Thyroid gland (tissue), 4 donors: ENCODE data around the gene KRTAP2-2. TPM values are rescaled to one million over a fixed set of nuclear protein-coding genes. Genes with fewer than 3 reads are reported as not detected.

Experiments used
- DNase-seq, 2 donors: peaks; one replicate each; pipeline ENCODE4 v3.0.0-alpha.2; 2019
- H3K27ac ChIP-seq, 3 donors: fragments of 200-600 bp; sonication (generic); 1 replicate in 2 of 3; 2 replicates in 1 of 3; pipeline ENCODE4 v1.5.1; 2016 to 2019; ENCODE audit warnings: mild to moderate bottlenecking in 1 of 3, moderate library complexity in 1 of 3
- H3K27me3 ChIP-seq: fragments of 200-600 bp; sonication (generic); one replicate; pipeline ENCODE4 v1.5.1; 2019
- H3K36me3 ChIP-seq, 2 donors: fragments of 200-600 bp; sonication (generic); one replicate each; pipeline ENCODE4 v1.5.1; 2016 to 2019
- H3K4me1 ChIP-seq, 2 donors: fragments of 200-600 bp; sonication (generic); one replicate each; pipeline ENCODE4 v1.5.1; 2017 to 2019
- H3K4me3 ChIP-seq, 3 donors: fragments of 200-600 bp; sonication (generic); replicated peaks in 1 of 3; 1 replicate in 2 of 3; 2 replicates in 1 of 3; pipeline ENCODE4 v1.5.1; 2016; ENCODE audit warnings: mild to moderate bottlenecking in 1 of 3
- H3K9me3 ChIP-seq: fragments of 200-600 bp; sonication (generic); one replicate; pipeline ENCODE4 v1.5.1; 2017
- POLR2A ChIP-seq, 2 donors: fragments of 450-650 bp; IDR thresholded peaks; one replicate each; pipeline ENCODE4 v1.6.1; 2017; ENCODE audit warnings: antibody characterized with exemption in 2 of 2, mild to moderate bottlenecking in 2 of 2, moderate library complexity in 1 of 2
- WGBS, 2 donors: methylation state at CpG; one replicate each; pipeline ENCODE4 v1.1.5; 2017; 5-methylcytosine and 5-hydroxymethylcytosine counted together
- intact Hi-C: fragments of 100-400 bp; cut with DNase I; formaldehyde crosslinking; loops from one replicate; pipeline ENCODE4 v1.15.1; 2023
- total RNA-seq, 4 donors: library from RNA; depleted of rRNA; stranded (reverse); fragments of >200 nt; gene quantifications; one replicate each; pipeline ENCODE4 v1.2.3, GENCODE V29; 2016
- TF ChIP-seq, protein P1 (sequence below), 6 experiments: fragments of 200-600 bp in 3 of 6; fragments of 450-650 bp in 3 of 6; sonication (generic) in 3 of 6; IDR thresholded peaks; one replicate each; pipeline ENCODE4 v1.5.1; 2016 to 2019; ENCODE audit warnings: antibody characterized with exemption in 6 of 6, mild to moderate bottlenecking in 2 of 6, inconsistent platforms in 1 of 6, moderate library complexity in 1 of 6

Gene KRTAP2-2
- total RNA-seq, 4 donors from 2014 or later: not detected

GRCh38 chr17:41013606-41014005, 41.4 kb downstream of the KRTAP2-2 start:
- no peak for DNase-seq
- Histone ChIP-seq H3K27ac (no peak overlapping the region), H3K9me3 (no peaks in the 10 kb centered on the region), H3K27me3 (no peaks in the 10 kb centered on the region), H3K36me3 (no peaks in the 10 kb centered on the region), H3K4me1 (no peaks in the 10 kb centered on the region), H3K4me3 (no peak overlapping the region)
- 27 to 47% methylated on average over 1 of the region's 1 CpG for WGBS, 2 donors
- intact Hi-C loops: no loop called here
- TF ChIP-seq, protein P1, sequence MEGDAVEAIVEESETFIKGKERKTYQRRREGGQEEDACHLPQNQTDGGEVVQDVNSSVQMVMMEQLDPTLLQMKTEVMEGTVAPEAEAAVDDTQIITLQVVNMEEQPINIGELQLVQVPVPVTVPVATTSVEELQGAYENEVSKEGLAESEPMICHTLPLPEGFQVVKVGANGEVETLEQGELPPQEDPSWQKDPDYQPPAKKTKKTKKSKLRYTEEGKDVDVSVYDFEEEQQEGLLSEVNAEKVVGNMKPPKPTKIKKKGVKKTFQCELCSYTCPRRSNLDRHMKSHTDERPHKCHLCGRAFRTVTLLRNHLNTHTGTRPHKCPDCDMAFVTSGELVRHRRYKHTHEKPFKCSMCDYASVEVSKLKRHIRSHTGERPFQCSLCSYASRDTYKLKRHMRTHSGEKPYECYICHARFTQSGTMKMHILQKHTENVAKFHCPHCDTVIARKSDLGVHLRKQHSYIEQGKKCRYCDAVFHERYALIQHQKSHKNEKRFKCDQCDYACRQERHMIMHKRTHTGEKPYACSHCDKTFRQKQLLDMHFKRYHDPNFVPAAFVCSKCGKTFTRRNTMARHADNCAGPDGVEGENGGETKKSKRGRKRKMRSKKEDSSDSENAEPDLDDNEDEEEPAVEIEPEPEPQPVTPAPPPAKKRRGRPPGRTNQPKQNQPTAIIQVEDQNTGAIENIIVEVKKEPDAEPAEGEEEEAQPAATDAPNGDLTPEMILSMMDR (IDR thresholded peaks at IDR 0.05): no peak
- no peak for TF ChIP-seq POLR2A (IDR thresholded peaks at IDR 0.05)

GRCh38 chr17:41013181-41013580, 41.8 kb downstream of the KRTAP2-2 start:
- intact Hi-C loops: no loop called here
- Histone ChIP-seq H3K36me3 (no peaks in the 10 kb centered on the region), H3K27me3 (no peaks in the 10 kb centered on the region), H3K27ac (no peak overlapping the region), H3K4me3 (no peak overlapping the region), H3K9me3 (no peaks in the 10 kb centered on the region), H3K4me1 (no peaks in the 10 kb centered on the region)
- DNase-seq: no peak
- TF ChIP-seq, protein P1 (IDR thresholded peaks at IDR 0.05): no peak
- TF ChIP-seq POLR2A (IDR thresholded peaks at IDR 0.05): no peak
- 85 to 90% methylated on average over 3 of the region's 3 CpGs for WGBS, 2 donors

DNA sequence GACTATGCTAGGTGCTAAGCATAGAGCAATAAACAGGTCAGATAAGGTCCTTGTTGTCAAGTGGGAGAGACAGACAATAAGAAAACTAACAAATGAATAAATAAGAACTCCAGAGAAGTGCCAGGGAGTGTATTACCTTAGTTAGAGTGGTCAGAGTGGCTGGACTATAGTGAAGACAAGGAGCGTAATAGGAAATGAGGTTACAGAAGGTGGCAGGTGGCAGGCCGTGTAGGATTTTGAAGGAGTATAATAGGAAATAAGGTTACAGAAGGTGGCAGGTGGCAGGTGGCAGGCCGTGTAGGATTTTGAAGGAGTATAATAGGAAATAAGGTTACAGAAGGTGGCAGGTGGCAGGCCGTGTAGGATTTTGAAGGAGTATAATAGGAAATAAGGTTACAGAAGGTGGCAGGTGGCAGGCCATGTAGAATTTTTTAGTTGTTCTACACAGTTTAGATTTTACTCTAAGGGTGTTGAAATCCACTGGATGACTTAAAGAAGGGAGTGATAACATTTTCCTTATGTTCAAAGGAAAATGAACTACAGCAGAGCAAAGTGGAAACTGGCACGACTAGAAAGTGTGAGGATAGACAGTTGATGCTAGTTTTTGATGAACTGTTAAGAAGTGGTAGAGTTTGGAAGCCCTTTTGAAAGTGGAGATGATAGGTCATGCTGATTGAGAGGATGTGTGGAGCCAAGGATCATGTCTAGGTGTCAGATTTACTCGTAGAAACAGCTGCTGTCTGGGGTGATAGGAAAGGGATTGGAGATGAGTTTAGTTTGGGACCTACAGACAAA, 42.5 kb downstream of the KRTAP2-2 start:
- intact Hi-C loops: no loop called here
- TF ChIP-seq, protein P1 (IDR thresholded peaks at IDR 0.05): no peak
- TF ChIP-seq POLR2A (IDR thresholded peaks at IDR 0.05): no peak
- Histone ChIP-seq H3K36me3 (no peaks in the 10 kb centered on the region), H3K4me1 (no peaks in the 10 kb centered on the region), H3K9me3 (no peaks in the 10 kb centered on the region), H3K27ac (no peak overlapping the region), H3K4me3 (no peak overlapping the region), H3K27me3 (no peaks in the 10 kb centered on the region)
- 73 to 78% methylated on average over 6 of the region's 6 CpGs for WGBS, 2 donors
- DNase-seq: no peak

- intact Hi-C loops: no loop called here
- no peak overlapping the region for H3K4me3 ChIP-seq
These were observed 44.6 kb downstream of the KRTAP2-2 start for GRCh38 chr17:41010441-41010840.

DNA sequence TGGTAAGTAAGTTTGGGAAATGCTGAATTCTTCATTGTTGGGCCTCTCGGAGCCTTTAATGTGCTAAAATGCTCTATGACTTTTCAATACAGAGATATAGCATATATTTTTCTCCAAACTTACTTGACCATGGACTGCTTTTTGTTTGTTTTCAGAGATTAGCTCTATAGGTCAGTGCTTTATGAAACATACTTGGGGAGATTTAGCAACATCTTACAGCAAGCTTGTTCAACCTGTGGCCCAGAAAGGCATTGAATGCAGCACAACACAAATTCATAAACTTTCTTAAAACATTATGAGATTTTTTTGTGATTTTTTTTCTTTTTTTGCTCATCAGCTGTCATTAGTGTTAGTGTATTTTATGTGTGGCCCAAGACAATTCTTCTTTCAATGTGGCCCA, 45.1 kb downstream of the KRTAP2-2 start:
- 91 to 97% methylated on average over 1 of the region's 1 CpG for WGBS, 2 donors
- H3K27me3 ChIP-seq: no peaks in the 10 kb centered on the region
- H3K9me3 ChIP-seq: no peaks in the 10 kb centered on the region
- no peak for DNase-seq
- TF ChIP-seq POLR2A (IDR thresholded peaks at IDR 0.05): no peak
- TF ChIP-seq, protein P1 (IDR thresholded peaks at IDR 0.05): no peak
- intact Hi-C loops: no loop called here
- no peaks in the 10 kb centered on the region for H3K36me3 ChIP-seq
- no peaks in the 10 kb centered on the region for H3K4me1 ChIP-seq
- H3K4me3 ChIP-seq: no peak overlapping the region
- H3K27ac ChIP-seq: no peak overlapping the region

More at GRCh38 chr17:41010441-41010840, 44.6 kb downstream of the KRTAP2-2 start:
- DNase-seq: no peak
- Histone ChIP-seq H3K9me3 (no peaks in the 10 kb centered on the region), H3K27ac (no peak overlapping the region), H3K36me3 (no peaks in the 10 kb centered on the region), H3K4me1 (no peaks in the 10 kb centered on the region), H3K27me3 (no peaks in the 10 kb centered on the region)
- no peak for TF ChIP-seq POLR2A (IDR thresholded peaks at IDR 0.05)
- TF ChIP-seq, protein P1 (IDR thresholded peaks at IDR 0.05): no peak
